Skin epidermis (tissue), 12 donors: ENCODE results near the gene SST.

Experiments
- H3K27ac ChIP-seq, 21 experiments: fragments of 200-600 bp; sonication (generic) in 11 of 21; one replicate each; pipeline ENCODE4 v1.5.0; 2020; ENCODE audit warnings: mild to moderate bottlenecking in 3 of 21, inconsistent platforms in 2 of 21, moderate library complexity in 2 of 21
- H3K4me3 ChIP-seq, 7 experiments: fragments of 200-600 bp; sonication (generic) in 2 of 7; one replicate each; pipeline ENCODE4 v1.5.0; 2020; ENCODE audit warnings: inconsistent platforms in 2 of 7, mild to moderate bottlenecking in 2 of 7, moderate library complexity in 1 of 7

SST gene

GRCh38 chr3:187669675-187670504 is at the start of gene SST:
Gene SST (minus strand): TSS chr3:187670394. CDS start chr3:187670291, 103 bp downstream.
- Histone ChIP-seq H3K4me3 (no peak within 1 kb of the TSS), H3K27ac (no peak within 1 kb of the TSS)

- Histone ChIP-seq H3K4me3 (no peak overlapping the region), H3K27ac (no peak overlapping the region)
Measured at GRCh38 chr3:187719628-187720336, 49.6 kb upstream of the SST start.

- Histone ChIP-seq H3K27ac (no peak overlapping the region), H3K4me3 (no peak overlapping the region)
Measured at GRCh38 chr3:187718802-187719201, 48.6 kb upstream of the SST start.

GRCh38 chr3:187717572-187717971 is 47.4 kb upstream of the SST start:
- Histone ChIP-seq H3K27ac (no peak overlapping the region), H3K4me3 (no peak overlapping the region)

GRCh38 chr3:187714404-187714979 is 44.3 kb upstream of the SST start:
- Histone ChIP-seq H3K4me3 (no peak overlapping the region), H3K27ac (no peak overlapping the region)

- no peak overlapping the region for H3K4me3 ChIP-seq
- H3K27ac ChIP-seq: no peak overlapping the region
Measured at GRCh38 chr3:187713504-187713903, 43.3 kb upstream of the SST start.

- Histone ChIP-seq H3K27ac (no peak overlapping the region), H3K4me3 (no peak overlapping the region)
Measured at GRCh38 chr3:187709155-187709554, 39.0 kb upstream of the SST start.

- Histone ChIP-seq H3K27ac (no peak overlapping the region), H3K4me3 (no peak overlapping the region)
Measured at GRCh38 chr3:187708696-187709095, 38.5 kb upstream of the SST start.

- no peak overlapping the region for H3K27ac ChIP-seq
- H3K4me3 ChIP-seq: no peak overlapping the region
Measured at GRCh38 chr3:187706971-187707370, 36.8 kb upstream of the SST start.

- no peak overlapping the region for H3K27ac ChIP-seq
- H3K4me3 ChIP-seq: no peak overlapping the region
Measured at GRCh38 chr3:187705164-187705563, 35.0 kb upstream of the SST start.

GRCh38 chr3:187702507-187703033 is 32.4 kb upstream of the SST start, which contains the start of gene RTP2:
Gene RTP2 (minus strand): TSS chr3:187702557. CDS start chr3:187702128, 429 bp downstream.
- Histone ChIP-seq H3K27ac (no peak within 1 kb of the TSS), H3K4me3 (no peak within 1 kb of the TSS)

GRCh38 chr3:187700249-187700648 is 30.1 kb upstream of the SST start:
- H3K27ac ChIP-seq: no peak overlapping the region
- no peak overlapping the region for H3K4me3 ChIP-seq

- Histone ChIP-seq H3K27ac (no peak overlapping the region), H3K4me3 (no peak overlapping the region)
Measured at GRCh38 chr3:187698499-187699399, 28.6 kb upstream of the SST start.

GRCh38 chr3:187696021-187696420 is 25.8 kb upstream of the SST start:
- Histone ChIP-seq H3K27ac (no peak overlapping the region), H3K4me3 (no peak overlapping the region)

GRCh38 chr3:187695449-187695848 is 25.3 kb upstream of the SST start:
- H3K27ac ChIP-seq: no peak overlapping the region
- H3K4me3 ChIP-seq: no peak overlapping the region

GRCh38 chr3:187694801-187695200 is 24.6 kb upstream of the SST start:
- H3K27ac ChIP-seq: no peak overlapping the region
- no peak overlapping the region for H3K4me3 ChIP-seq

- H3K27ac ChIP-seq: no peak overlapping the region
- no peak overlapping the region for H3K4me3 ChIP-seq
Measured at GRCh38 chr3:187693431-187693830, 23.2 kb upstream of the SST start.

- Histone ChIP-seq H3K27ac (no peak overlapping the region), H3K4me3 (no peak overlapping the region)
Measured at GRCh38 chr3:187689984-187690383, 19.8 kb upstream of the SST start.

GRCh38 chr3:187686621-187687273 is 16.6 kb upstream of the SST start:
- H3K4me3 ChIP-seq: no peak overlapping the region
- no peak overlapping the region for H3K27ac ChIP-seq
